Fibroblast of skin of abdomen (primary cell): ENCODE data around the gene CREB5.

Source experiments
- DNase-seq: peaks from one replicate; pipeline ENCODE4 v3.0.0-alpha.2; 2013

The CREB5 gene

GRCh38 chr7:28480595-28480994 lies 68.3 kb downstream of the CREB5 start:
- no peak for DNase-seq

- peak; percentile 94 for DNase-seq
These were observed 69.0 kb downstream of the CREB5 start for GRCh38 chr7:28481091-28481926.

- DNase-seq: peak; percentile 87
These were observed 70.8 kb downstream of the CREB5 start for GRCh38 chr7:28483112-28483511.

- DNase-seq: peak; percentile 91
These were observed 71.7 kb downstream of the CREB5 start for GRCh38 chr7:28483908-28484605.

GRCh38 chr7:28484606-28484935 lies 72.3 kb downstream of the CREB5 start:
- DNase-seq: peak; percentile 46

GRCh38 chr7:28487487-28487886 lies 75.2 kb downstream of the CREB5 start:
- no peak for DNase-seq

GRCh38 chr7:28488061-28488791 lies 75.9 kb downstream of the CREB5 start:
- DNase-seq: peak; percentile 24

GRCh38 chr7:28490831-28491230 lies 78.5 kb downstream of the CREB5 start:
- no peak for DNase-seq

GRCh38 chr7:28493477-28493876 lies 81.2 kb downstream of the CREB5 start:
- DNase-seq: no peak

- no peak for DNase-seq
These were observed 84.7 kb downstream of the CREB5 start for GRCh38 chr7:28497009-28497408.

GRCh38 chr7:28498636-28499035 lies 86.3 kb downstream of the CREB5 start:
- DNase-seq: no peak

- no peak for DNase-seq
These were observed 87.8 kb downstream of the CREB5 start for GRCh38 chr7:28500138-28500537.

- no peak for DNase-seq
These were observed 90.1 kb downstream of the CREB5 start for GRCh38 chr7:28502408-28502807.

GRCh38 chr7:28503396-28503795 lies 91.1 kb downstream of the CREB5 start:
- DNase-seq: no peak

GRCh38 chr7:28505014-28505413 lies 92.7 kb downstream of the CREB5 start:
- no peak for DNase-seq

GRCh38 chr7:28505867-28506266 lies 93.5 kb downstream of the CREB5 start:
- no peak for DNase-seq

GRCh38 chr7:28507525-28508282 lies 95.4 kb downstream of the CREB5 start:
- DNase-seq: no peak

GRCh38 chr7:28509251-28510025 lies 97.1 kb downstream of the CREB5 start:
- DNase-seq: peak; percentile 62

- DNase-seq: no peak
These were observed 97.7 kb downstream of the CREB5 start for GRCh38 chr7:28510026-28510369.

- DNase-seq: no peak
These were observed 100.5 kb downstream of the CREB5 start for GRCh38 chr7:28512668-28513440.
